ENCODE data around the gene RASGRF1. TPM values are rescaled to one million over a fixed set of nuclear protein-coding genes. Genes with fewer than 3 reads are reported as not detected.
A peak's percentile ranks its signal among the peaks of the same experiment; 100 is the strongest.

RASGRF1 gene
- total and polyA plus RNA-seq, 8 donors, result 0.10 to 3.8 (median 1.2) TPM; not detected in 4

DNA sequence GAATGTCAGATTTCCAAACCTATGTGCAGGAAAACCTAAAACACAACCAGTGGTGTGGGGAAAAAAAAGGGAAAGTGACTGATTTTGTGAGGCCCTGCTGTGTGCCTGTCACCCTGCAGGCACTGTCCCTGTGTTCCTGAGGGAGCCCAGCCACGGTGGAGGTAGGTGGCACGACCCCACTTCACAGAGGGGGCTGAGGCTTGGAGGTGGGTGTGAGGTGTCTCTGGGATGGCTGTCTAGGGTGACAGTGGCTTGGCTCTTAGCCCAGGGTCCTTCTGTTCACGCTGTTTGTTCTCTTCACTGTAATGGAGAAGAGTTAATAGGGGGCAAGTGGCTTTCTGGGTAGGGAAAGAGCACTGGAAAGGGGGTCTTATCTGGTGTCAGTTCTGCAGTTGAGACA, 22.6 kb downstream of the RASGRF1 start:
- H3K4me1 ChIP-seq, result no peaks in the 10 kb centered on the region
- peaks cover 0 to 7% (median 7%) of the 10 kb centered on the region in 3 donors for H3K27me3 ChIP-seq
- H3K36me3 ChIP-seq, result no peaks in the 10 kb centered on the region
- no peak overlapping the region for H3K27ac ChIP-seq
- DNase-seq, result no peak
- H3K9me3 ChIP-seq, result no peaks in the 10 kb centered on the region
- intact Hi-C loops (cut with DNase I; ENCODE audit: low total_unique reads), result no loop called here
- no peak for TF ChIP-seq POLR2AphosphoS5 (IDR thresholded peaks at IDR 0.05)
- H3K4me3 ChIP-seq, result no peak overlapping the region
- 53 to 64% (median 57%) methylated on average over 3 of the region's 3 CpGs for WGBS, 5 donors

DNA sequence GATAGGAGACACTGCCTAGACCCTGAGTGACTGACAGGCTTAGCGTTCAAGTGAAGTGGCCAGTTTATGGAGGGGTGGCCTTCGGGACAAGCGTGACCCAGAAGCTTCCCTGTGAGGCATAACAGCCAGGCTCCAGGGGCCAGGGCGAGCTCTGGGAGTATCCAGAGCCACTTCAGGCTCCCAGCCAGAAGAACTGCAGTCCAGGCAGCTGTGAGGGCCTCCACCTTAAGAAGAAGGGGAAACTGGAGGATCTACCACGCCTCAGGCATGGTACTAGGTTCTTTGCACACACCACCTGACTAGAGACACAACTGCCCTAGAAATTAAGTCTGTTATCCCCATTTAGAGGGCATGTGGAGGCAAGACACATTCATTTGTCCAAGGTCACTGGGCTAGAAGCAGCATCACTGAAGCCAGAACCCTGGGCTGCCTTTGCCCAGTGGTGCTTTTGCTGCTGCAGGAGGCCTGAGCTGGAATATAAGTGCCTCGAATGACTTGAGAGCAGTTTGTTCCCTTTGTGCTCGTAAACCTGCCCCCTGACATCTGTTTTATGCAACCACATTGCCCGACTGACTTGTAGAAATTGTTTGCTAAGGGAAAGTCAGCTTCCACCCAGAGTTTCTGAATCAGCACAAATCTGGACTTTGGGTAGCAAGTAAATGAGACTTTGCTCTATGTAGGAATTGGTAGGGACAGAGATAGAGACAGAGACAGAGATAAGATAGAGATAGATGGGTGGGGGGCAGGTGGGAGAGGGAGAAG, 23.3 kb downstream of the RASGRF1 start:
- intact Hi-C loops (cut with DNase I; ENCODE audit: low total_unique reads), result no loop called here
- Histone ChIP-seq H3K27ac (no peak overlapping the region), H3K4me1 (no peaks in the 10 kb centered on the region), H3K36me3 (no peaks in the 10 kb centered on the region), H3K9me3 (no peaks in the 10 kb centered on the region), H3K4me3 (no peak overlapping the region), H3K27me3 (peaks cover 0 to 7% (median 7%) of the 10 kb centered on the region in 3 donors)
- TF ChIP-seq EP300 (IDR thresholded peaks at IDR 0.05) (no peak), POLR2A (IDR thresholded peaks at IDR 0.05) (no peak), POLR2AphosphoS5 (IDR thresholded peaks at IDR 0.05) (no peak)
- TF ChIP-seq, protein P1, sequence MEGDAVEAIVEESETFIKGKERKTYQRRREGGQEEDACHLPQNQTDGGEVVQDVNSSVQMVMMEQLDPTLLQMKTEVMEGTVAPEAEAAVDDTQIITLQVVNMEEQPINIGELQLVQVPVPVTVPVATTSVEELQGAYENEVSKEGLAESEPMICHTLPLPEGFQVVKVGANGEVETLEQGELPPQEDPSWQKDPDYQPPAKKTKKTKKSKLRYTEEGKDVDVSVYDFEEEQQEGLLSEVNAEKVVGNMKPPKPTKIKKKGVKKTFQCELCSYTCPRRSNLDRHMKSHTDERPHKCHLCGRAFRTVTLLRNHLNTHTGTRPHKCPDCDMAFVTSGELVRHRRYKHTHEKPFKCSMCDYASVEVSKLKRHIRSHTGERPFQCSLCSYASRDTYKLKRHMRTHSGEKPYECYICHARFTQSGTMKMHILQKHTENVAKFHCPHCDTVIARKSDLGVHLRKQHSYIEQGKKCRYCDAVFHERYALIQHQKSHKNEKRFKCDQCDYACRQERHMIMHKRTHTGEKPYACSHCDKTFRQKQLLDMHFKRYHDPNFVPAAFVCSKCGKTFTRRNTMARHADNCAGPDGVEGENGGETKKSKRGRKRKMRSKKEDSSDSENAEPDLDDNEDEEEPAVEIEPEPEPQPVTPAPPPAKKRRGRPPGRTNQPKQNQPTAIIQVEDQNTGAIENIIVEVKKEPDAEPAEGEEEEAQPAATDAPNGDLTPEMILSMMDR (IDR thresholded peaks at IDR 0.05), result no peak
- peak in 1 of 2 donors; percentile 36 for DNase-seq
- WGBS, 5 donors, result 49 to 60% (median 54%) methylated on average over 7 to 8 of the region's 8 CpGs

DNA sequence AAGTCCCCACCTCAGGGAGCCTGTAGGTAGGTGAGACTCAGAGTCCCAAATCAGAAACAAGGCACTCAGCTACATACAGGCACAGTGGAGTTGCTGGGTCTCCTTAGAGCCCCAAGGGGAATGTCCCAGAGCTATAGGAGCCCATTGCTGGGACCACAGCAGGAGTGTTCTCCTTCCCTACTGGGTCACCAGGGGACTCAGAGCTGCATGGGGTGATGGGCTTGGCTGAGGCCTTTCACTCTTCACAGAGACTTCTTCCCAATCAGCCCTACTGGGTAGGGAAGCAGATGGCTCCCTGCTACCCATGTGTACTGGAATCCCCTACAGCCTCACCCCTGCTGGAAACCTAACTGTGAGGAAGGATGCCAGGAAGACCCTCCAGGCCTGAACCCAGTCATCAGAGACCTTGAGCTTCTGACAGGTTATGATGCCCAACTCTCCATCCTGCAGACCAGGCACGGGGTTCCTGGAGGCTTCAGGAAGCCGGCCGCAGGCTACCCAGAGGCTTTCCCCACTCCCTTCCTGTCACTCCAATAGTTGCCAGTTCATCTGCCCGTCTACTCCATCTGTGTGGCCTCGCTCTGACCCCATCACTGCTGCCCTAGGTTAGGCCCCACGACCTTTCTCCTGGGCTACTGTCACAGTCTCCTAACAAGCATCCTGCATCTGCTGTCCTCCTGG, 24.0 kb downstream of the RASGRF1 start:
- Histone ChIP-seq H3K27ac (no peak overlapping the region), H3K36me3 (no peaks in the 10 kb centered on the region), H3K4me3 (no peak overlapping the region), H3K9me3 (no peaks in the 10 kb centered on the region), H3K4me1 (no peaks in the 10 kb centered on the region), H3K27me3 (peaks cover 0 to 7% (median 7%) of the 10 kb centered on the region in 3 donors)
- DNase-seq, result no peak
- intact Hi-C loops (cut with DNase I; ENCODE audit: low total_unique reads), result no loop called here
- TF ChIP-seq POLR2AphosphoS5 (IDR thresholded peaks at IDR 0.05) (no peak), POLR2A (IDR thresholded peaks at IDR 0.05) (no peak)
- 54 to 77% (median 67%) methylated on average over 6 of the region's 6 CpGs for WGBS, 5 donors

GRCh38 chr15:79065706-79066376, 24.7 kb downstream of the RASGRF1 start:
- Histone ChIP-seq H3K4me1 (no peaks in the 10 kb centered on the region), H3K4me3 (no peak overlapping the region), H3K9me3 (no peaks in the 10 kb centered on the region), H3K36me3 (no peaks in the 10 kb centered on the region), H3K27ac (no peak overlapping the region), H3K27me3 (peaks cover 0 to 10% (median 7%) of the 10 kb centered on the region in 3 donors)
- TF ChIP-seq POLR2AphosphoS5 (IDR thresholded peaks at IDR 0.05), result no peak
- TF ChIP-seq EP300 (IDR thresholded peaks at IDR 0.05), result no peak
- no peak for TF ChIP-seq POLR2A (IDR thresholded peaks at IDR 0.05)
- TF ChIP-seq, protein P1 (IDR thresholded peaks at IDR 0.05), result no peak
- 66 to 75% (median 69%) methylated on average over 7 to 8 of the region's 8 CpGs for WGBS, 5 donors
- DNase-seq, result peak in 1 of 2 donors; percentile 28
- intact Hi-C loops (cut with DNase I; ENCODE audit: low total_unique reads), result no loop called here

GRCh38 chr15:79065361-79065705, 25.2 kb downstream of the RASGRF1 start:
- DNase-seq, result no peak
- Histone ChIP-seq H3K9me3 (no peaks in the 10 kb centered on the region), H3K27ac (no peak overlapping the region), H3K27me3 (peaks cover 0 to 15% (median 7%) of the 10 kb centered on the region in 3 donors), H3K4me3 (no peak overlapping the region), H3K4me1 (no peaks in the 10 kb centered on the region), H3K36me3 (no peaks in the 10 kb centered on the region)
- WGBS, 5 donors, result 52 to 64% (median 62%) methylated on average over 5 of the region's 5 CpGs
- TF ChIP-seq POLR2A (IDR thresholded peaks at IDR 0.05), result no peak
- TF ChIP-seq POLR2AphosphoS5 (IDR thresholded peaks at IDR 0.05), result no peak
- TF ChIP-seq, protein P1 (IDR thresholded peaks at IDR 0.05), result no peak
- TF ChIP-seq EP300 (IDR thresholded peaks at IDR 0.05), result no peak
- intact Hi-C loops (cut with DNase I; ENCODE audit: low total_unique reads), result no loop called here
